ENCODE data around the gene SPATA24.
"Not testable (repeated sequence)": the region's sequence is repeated elsewhere in the genome, so short reads cannot be mapped to it uniquely, and the experiment has no call there.

Gene SPATA24

GRCh38 chr5:139394123-139394653 lies 9.7 kb downstream of the SPATA24 start:
- DNase-seq = peak; percentile 44

GRCh38 chr5:139393497-139394122 lies 10.3 kb downstream of the SPATA24 start:
- DNase-seq = no peak

GRCh38 chr5:139392678-139393496 lies 11.0 kb downstream of the SPATA24 start:
- peak; percentile 60 for DNase-seq

- DNase-seq = no peak
Observed at GRCh38 chr5:139392324-139392677, 11.6 kb downstream of the SPATA24 start.

GRCh38 chr5:139391570-139392323 lies 12.1 kb downstream of the SPATA24 start:
- DNase-seq = no peak

- no peak for DNase-seq
Observed at GRCh38 chr5:139390639-139391569, 13.0 kb downstream of the SPATA24 start.

- DNase-seq = peak; percentile 78
Observed at GRCh38 chr5:139389701-139390638, 13.9 kb downstream of the SPATA24 start, which contains the start of gene MZB1. Gene MZB1, minus strand, starts transcription at chr5:139389913. Its CDS starts 57 bp downstream, at chr5:139389856.

- no peak for DNase-seq
Observed at GRCh38 chr5:139388198-139388821, 15.6 kb downstream of the SPATA24 start.

GRCh38 chr5:139387611-139388197 lies 16.2 kb downstream of the SPATA24 start:
- no peak for DNase-seq

GRCh38 chr5:139386956-139387355 lies 16.9 kb downstream of the SPATA24 start:
- DNase-seq = not testable (repeated sequence)

- no peak for DNase-seq
Observed at GRCh38 chr5:139386050-139386438, 17.8 kb downstream of the SPATA24 start.

- peak; percentile 25 for DNase-seq
Observed at GRCh38 chr5:139385061-139386049, 18.5 kb downstream of the SPATA24 start.

GRCh38 chr5:139384591-139385051 lies 19.3 kb downstream of the SPATA24 start:
- DNase-seq = no peak

- no peak for DNase-seq
Observed at GRCh38 chr5:139383993-139384590, 19.8 kb downstream of the SPATA24 start.

- DNase-seq = no peak
Observed at GRCh38 chr5:139383275-139383992, 20.5 kb downstream of the SPATA24 start, which contains the start of gene SLC23A1. Gene SLC23A1, minus strand, starts transcription at chr5:139383297. Its CDS starts 44 bp downstream, at chr5:139383253.

GRCh38 chr5:139382807-139383206 lies 21.1 kb downstream of the SPATA24 start:
- no peak for DNase-seq
